Measurements from ENCODE around the gene RPS5. TPM values are rescaled to one million over a fixed set of nuclear protein-coding genes. Genes with fewer than 3 reads are reported as not detected.

Gene RPS5
- total RNA-seq, 1 experiment from 2014 or later, result 1,982 TPM

- H3K36me3 ChIP-seq (ENCODE audit: control insufficient read depth in 1 of 2, insufficient read depth in 2 of 2, low read length in 2 of 2), result 0 out of 4 replicates have a peak, but pooled peaks cover 0 to 2% of the 10 kb centered on the region in 2 experiments
- H3K9me3 ChIP-seq (ENCODE audit: control insufficient read depth in 1 of 2, insufficient read depth in 1 of 2, low read depth in 1 of 2, low read length in 2 of 2), result no peaks in the 10 kb centered on the region
- DNase-seq (ENCODE audit: low read depth, low spot score), result no peak
- H2AFZ ChIP-seq (ENCODE audit: low read depth, low read length, poor library complexity, severe bottlenecking), result no peak overlapping the region
- no peak overlapping the region for H3K9ac ChIP-seq (ENCODE audit: low read length)
- peak overlapping the region; percentile 59 to 92; a peak in 1 of 4 replicates for H3K4me3 ChIP-seq (replicated peaks in 1 of 2; ENCODE audit: low read depth in 1 of 2, low read length in 2 of 2)
- peaks cover 7 to 23% of the 10 kb centered on the region in 2 experiments for H3K4me1 ChIP-seq (ENCODE audit: control insufficient read depth in 1 of 2, insufficient read depth in 2 of 2, low read length in 2 of 2)
- no TSS peak for BruUV-seq (replicated peaks)
- intact Hi-C loops (cut with micrococcal nuclease), result no loop called here
- H3K27me3 ChIP-seq (ENCODE audit: insufficient read depth, low read length), result no peaks in the 10 kb centered on the region
- RAD21 ChIA-PET (ENCODE audit: low non-redundant PET in 1 of 2, low total read pairs in 2 of 2, uncharacterized antibody in 2 of 2, unreplicated experiment in 2 of 2), result no interaction called here
- H4K20me1 ChIP-seq (ENCODE audit: insufficient read depth), result no peaks in the 10 kb centered on the region
- POLR2A ChIA-PET, result interaction anchor here (1.5 kb wide), 1 partner anchor 16 kb away, joined by 7 read pairs; the partner anchor contains the start of gene ZNF497
- H3K9me2 ChIP-seq (ENCODE audit: insufficient read depth), result no peaks in the 10 kb centered on the region
- H3K79me2 ChIP-seq (ENCODE audit: insufficient read depth, low read length), result peaks cover 11% of the 10 kb centered on the region; the same call in 1 of the 2 replicates
- ATAC-seq, result no peak
- CTCF ChIA-PET, result no interaction called here
- H3K4me2 ChIP-seq (ENCODE audit: low read length), result peak overlapping the region; percentile 100
- no peak for TF ChIP-seq ZBTB33 (IDR thresholded peaks at IDR 0.05; ENCODE audit: extremely low read depth, insufficient replicate concordance, low read length)
- TF ChIP-seq EZH2 (IDR thresholded peaks at IDR 0.05), result no peak
- TF ChIP-seq CBX3 (IDR thresholded peaks at IDR 0.05; ENCODE audit: low read depth), result no peak
- TF ChIP-seq REST (IDR thresholded peaks at IDR 0.05; ENCODE audit: low read depth), result no peak
- no peak for TF ChIP-seq SP1 (IDR thresholded peaks at IDR 0.05; ENCODE audit: low read depth)
- H3K27ac ChIP-seq (ENCODE audit: low read depth, low read length), result no peak overlapping the region
These were observed 7.8 kb upstream of the RPS5 start for GRCh38 chr19:58379246-58379645.
